BLaER1 (cell line): Measurements from ENCODE around the gene UBASH3B.
A peak's percentile ranks its signal among the peaks of the same experiment; 100 is the strongest.

Source experiments
- H3K27ac ChIP-seq: shearing (Covaris generic); formaldehyde crosslinking; 2 replicates; pipeline ENCODE4 v1.8.1; 2022
- H3K27me3 ChIP-seq: shearing (Covaris generic); formaldehyde crosslinking; 2 replicates; pipeline ENCODE4 v1.8.1; 2022
- H3K36me3 ChIP-seq: shearing (Covaris generic); formaldehyde crosslinking; 2 replicates; pipeline ENCODE4 v1.8.1; 2022
- H3K4me1 ChIP-seq: shearing (Covaris generic); formaldehyde crosslinking; 2 replicates; pipeline ENCODE4 v1.8.1; 2022
- H3K4me2 ChIP-seq: shearing (Covaris generic); formaldehyde crosslinking; 2 replicates; pipeline ENCODE4 v1.8.1; 2022
- H3K4me3 ChIP-seq: shearing (Covaris generic); formaldehyde crosslinking; 2 replicates; pipeline ENCODE4 v1.8.1; 2022
- H3K9ac ChIP-seq: shearing (Covaris generic); formaldehyde crosslinking; 2 replicates; pipeline ENCODE4 v1.8.1; 2022
- H3K9me3 ChIP-seq: shearing (Covaris generic); formaldehyde crosslinking; 2 replicates; pipeline ENCODE4 v1.8.1; 2022
- H4K20me1 ChIP-seq: shearing (Covaris generic); formaldehyde crosslinking; 2 replicates; pipeline ENCODE4 v1.8.1; 2022
- Cebpa-rat ChIP-seq: shearing (Covaris generic); IDR thresholded peaks from 2 replicates; pipeline ENCODE4 v1.8.1; 2022

UBASH3B gene

GRCh38 chr11:122773781-122774266, 118.3 kb downstream of the UBASH3B start:
- peak overlapping the region; percentile 53; the same call in 1 of the 2 replicates for H3K9ac ChIP-seq
- H3K4me3 ChIP-seq = no peak overlapping the region
- peak overlapping the region; percentile 58 for H3K4me2 ChIP-seq
- H3K27ac ChIP-seq = peak overlapping the region; percentile 5; the same call in 1 of the 2 replicates
- peaks cover 96% of the 10 kb centered on the region for H3K36me3 ChIP-seq
- H3K27me3 ChIP-seq = no peaks in the 10 kb centered on the region
- TF ChIP-seq Cebpa-rat = no peak
- no peaks in the 10 kb centered on the region for H3K9me3 ChIP-seq
- H4K20me1 ChIP-seq = peaks cover 100% of the 10 kb centered on the region
- H3K4me1 ChIP-seq = peaks cover 100% of the 10 kb centered on the region

- peaks cover 100% of the 10 kb centered on the region for H4K20me1 ChIP-seq
- peak overlapping the region; percentile 58 for H3K4me2 ChIP-seq
- H3K4me3 ChIP-seq = no peak overlapping the region
- no peak overlapping the region; the same call in 1 of the 2 replicates for H3K9ac ChIP-seq
- peaks cover 96% of the 10 kb centered on the region for H3K36me3 ChIP-seq
- no peaks in the 10 kb centered on the region for H3K9me3 ChIP-seq
- no peaks in the 10 kb centered on the region for H3K27me3 ChIP-seq
- H3K4me1 ChIP-seq = peaks cover 100% of the 10 kb centered on the region
- no peak for TF ChIP-seq Cebpa-rat
- no peak overlapping the region for H3K27ac ChIP-seq
Observed at GRCh38 chr11:122775675-122776271, 120.3 kb downstream of the UBASH3B start.

GRCh38 chr11:122776546-122776945, 121.0 kb downstream of the UBASH3B start:
- TF ChIP-seq Cebpa-rat = no peak
- no peak overlapping the region for H3K4me3 ChIP-seq
- H3K4me1 ChIP-seq = peaks cover 100% of the 10 kb centered on the region
- no peaks in the 10 kb centered on the region for H3K27me3 ChIP-seq
- H3K9ac ChIP-seq = peak overlapping the region; percentile 40; the same call in 1 of the 2 replicates
- peak overlapping the region; percentile 31 for H3K4me2 ChIP-seq
- H3K27ac ChIP-seq = no peak overlapping the region
- peaks cover 100% of the 10 kb centered on the region for H4K20me1 ChIP-seq
- H3K36me3 ChIP-seq = peaks cover 96% of the 10 kb centered on the region
- H3K9me3 ChIP-seq = no peaks in the 10 kb centered on the region

GRCh38 chr11:122777343-122777742, 121.8 kb downstream of the UBASH3B start:
- Histone ChIP-seq H3K27ac (peak overlapping the region; percentile 34; the same call in 1 of the 2 replicates), H3K9ac (peak overlapping the region; percentile 40; the same call in 1 of the 2 replicates), H3K4me3 (no peak overlapping the region), H3K36me3 (peaks cover 96% of the 10 kb centered on the region), H3K27me3 (no peaks in the 10 kb centered on the region), H3K4me1 (peaks cover 92% of the 10 kb centered on the region), H3K9me3 (no peaks in the 10 kb centered on the region), H3K4me2 (peak overlapping the region; percentile 31), H4K20me1 (peaks cover 100% of the 10 kb centered on the region)
- TF ChIP-seq Cebpa-rat = no peak

GRCh38 chr11:122778148-122778547, 122.6 kb downstream of the UBASH3B start:
- peaks cover 97% of the 10 kb centered on the region for H3K36me3 ChIP-seq
- H4K20me1 ChIP-seq = peaks cover 100% of the 10 kb centered on the region
- peak overlapping the region; percentile 39; the same call in 1 of the 2 replicates for H3K4me2 ChIP-seq
- peaks cover 91% of the 10 kb centered on the region for H3K4me1 ChIP-seq
- no peaks in the 10 kb centered on the region for H3K27me3 ChIP-seq
- H3K27ac ChIP-seq = no peak overlapping the region
- H3K9me3 ChIP-seq = no peaks in the 10 kb centered on the region
- H3K4me3 ChIP-seq = no peak overlapping the region
- no peak overlapping the region for H3K9ac ChIP-seq
- TF ChIP-seq Cebpa-rat = no peak

- Histone ChIP-seq H4K20me1 (peaks cover 98% of the 10 kb centered on the region), H3K4me2 (peak overlapping the region; percentile 39), H3K9ac (peak overlapping the region; percentile 37; the same call in 1 of the 2 replicates), H3K4me3 (no peak overlapping the region), H3K36me3 (peaks cover 100% of the 10 kb centered on the region), H3K9me3 (no peaks in the 10 kb centered on the region), H3K27me3 (no peaks in the 10 kb centered on the region), H3K4me1 (peaks cover 81% of the 10 kb centered on the region), H3K27ac (no peak overlapping the region)
- TF ChIP-seq Cebpa-rat = no peak
Observed at GRCh38 chr11:122779047-122779629, 123.6 kb downstream of the UBASH3B start.

- Histone ChIP-seq H3K36me3 (peaks cover 100% of the 10 kb centered on the region), H3K27ac (peak overlapping the region; percentile 29), H3K4me2 (peak overlapping the region; percentile 34), H3K27me3 (no peaks in the 10 kb centered on the region), H3K9ac (peak overlapping the region; percentile 37; the same call in 1 of the 2 replicates), H3K4me1 (peaks cover 68% of the 10 kb centered on the region), H3K9me3 (no peaks in the 10 kb centered on the region), H4K20me1 (peaks cover 97% of the 10 kb centered on the region), H3K4me3 (no peak overlapping the region)
- TF ChIP-seq Cebpa-rat = no peak
Observed at GRCh38 chr11:122780296-122780949, 124.9 kb downstream of the UBASH3B start.

- Histone ChIP-seq H3K4me2 (peak overlapping the region; percentile 34), H4K20me1 (peaks cover 93% of the 10 kb centered on the region), H3K9ac (no peak overlapping the region), H3K36me3 (peaks cover 100% of the 10 kb centered on the region), H3K4me3 (no peak overlapping the region), H3K27me3 (no peaks in the 10 kb centered on the region), H3K9me3 (no peaks in the 10 kb centered on the region), H3K27ac (0 out of 2 replicates have a peak overlapping the region, but pooled peaks have one; percentile 29), H3K4me1 (peaks cover 56% of the 10 kb centered on the region)
- TF ChIP-seq Cebpa-rat = no peak
Observed at GRCh38 chr11:122781378-122782195, 126.1 kb downstream of the UBASH3B start.

- peaks cover 100% of the 10 kb centered on the region for H3K36me3 ChIP-seq
- no peak for TF ChIP-seq Cebpa-rat
- peaks cover 90% of the 10 kb centered on the region for H4K20me1 ChIP-seq
- H3K9ac ChIP-seq = no peak overlapping the region
- peaks cover 50% of the 10 kb centered on the region for H3K4me1 ChIP-seq
- no peak overlapping the region for H3K4me3 ChIP-seq
- no peak overlapping the region for H3K4me2 ChIP-seq
- H3K27me3 ChIP-seq = no peaks in the 10 kb centered on the region
- H3K9me3 ChIP-seq = no peaks in the 10 kb centered on the region
- H3K27ac ChIP-seq = no peak overlapping the region
Observed at GRCh38 chr11:122782222-122782621, 126.7 kb downstream of the UBASH3B start.
